Transverse colon (tissue), 4 donors: ENCODE data around the gene KIF2A.

ENCODE experiments used
- EP300 ChIP-seq: sonication (generic); formaldehyde crosslinking; IDR thresholded peaks from one replicate; pipeline ENCODE4 v1.6.1; 2017; ENCODE audit warnings: antibody characterized with exemption, low read depth
- POLR2A ChIP-seq: fragments of 450-650 bp; IDR thresholded peaks from one replicate; pipeline ENCODE4 v1.6.1; 2016; ENCODE audit warnings: antibody characterized with exemption, mild to moderate bottlenecking, moderate library complexity
- POLR2AphosphoS5 ChIP-seq, 3 donors: sonication (generic); formaldehyde crosslinking; IDR thresholded peaks; one replicate each; pipeline ENCODE4 v1.6.1; 2016; ENCODE audit warnings: antibody characterized with exemption in 3 of 3
- TF ChIP-seq, protein P1 (sequence below), 5 experiments: fragments of 200-600 bp in 3 of 5; fragments of 450-650 bp in 2 of 5; sonication (generic) in 3 of 5; IDR thresholded peaks; 1 replicate in 2 of 5; 2 replicates in 3 of 5; pipeline ENCODE4 v1.5.1; 2016 to 2017; ENCODE audit warnings: antibody characterized with exemption in 5 of 5, inconsistent platforms in 3 of 5, mild to moderate bottlenecking in 2 of 5, moderate library complexity in 1 of 5

DNA sequence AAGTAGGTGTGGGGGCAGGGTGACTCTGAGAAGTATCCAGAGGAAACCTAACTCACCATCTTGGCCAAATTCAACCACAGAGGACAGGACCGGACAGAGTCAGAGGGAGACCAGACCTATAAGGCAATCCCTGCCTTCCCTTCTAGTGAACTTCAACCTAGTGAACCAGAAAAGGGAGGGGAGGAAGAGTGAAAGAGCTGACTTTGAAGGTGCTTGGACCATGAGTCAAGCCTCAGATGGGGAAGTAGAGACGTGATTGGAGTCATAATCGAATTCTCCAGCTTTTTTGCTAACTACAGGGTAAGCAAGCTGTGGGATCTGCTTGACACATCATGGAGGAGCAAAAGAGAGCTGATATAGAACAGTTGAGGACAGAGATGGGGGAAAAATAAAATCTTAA is 18.8 kb upstream of the KIF2A start:
- TF ChIP-seq POLR2AphosphoS5 (IDR thresholded peaks at IDR 0.05) (no peak), POLR2A (no peak), EP300 (no peak)
- TF ChIP-seq, protein P1, sequence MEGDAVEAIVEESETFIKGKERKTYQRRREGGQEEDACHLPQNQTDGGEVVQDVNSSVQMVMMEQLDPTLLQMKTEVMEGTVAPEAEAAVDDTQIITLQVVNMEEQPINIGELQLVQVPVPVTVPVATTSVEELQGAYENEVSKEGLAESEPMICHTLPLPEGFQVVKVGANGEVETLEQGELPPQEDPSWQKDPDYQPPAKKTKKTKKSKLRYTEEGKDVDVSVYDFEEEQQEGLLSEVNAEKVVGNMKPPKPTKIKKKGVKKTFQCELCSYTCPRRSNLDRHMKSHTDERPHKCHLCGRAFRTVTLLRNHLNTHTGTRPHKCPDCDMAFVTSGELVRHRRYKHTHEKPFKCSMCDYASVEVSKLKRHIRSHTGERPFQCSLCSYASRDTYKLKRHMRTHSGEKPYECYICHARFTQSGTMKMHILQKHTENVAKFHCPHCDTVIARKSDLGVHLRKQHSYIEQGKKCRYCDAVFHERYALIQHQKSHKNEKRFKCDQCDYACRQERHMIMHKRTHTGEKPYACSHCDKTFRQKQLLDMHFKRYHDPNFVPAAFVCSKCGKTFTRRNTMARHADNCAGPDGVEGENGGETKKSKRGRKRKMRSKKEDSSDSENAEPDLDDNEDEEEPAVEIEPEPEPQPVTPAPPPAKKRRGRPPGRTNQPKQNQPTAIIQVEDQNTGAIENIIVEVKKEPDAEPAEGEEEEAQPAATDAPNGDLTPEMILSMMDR (IDR thresholded peaks at IDR 0.05) = no peak
